Measurements from ENCODE around the gene GPR153.
"Not testable (repeated sequence)": the region's sequence is repeated elsewhere in the genome, so short reads cannot be mapped to it uniquely, and the experiment has no call there.

The GPR153 gene

DNA sequence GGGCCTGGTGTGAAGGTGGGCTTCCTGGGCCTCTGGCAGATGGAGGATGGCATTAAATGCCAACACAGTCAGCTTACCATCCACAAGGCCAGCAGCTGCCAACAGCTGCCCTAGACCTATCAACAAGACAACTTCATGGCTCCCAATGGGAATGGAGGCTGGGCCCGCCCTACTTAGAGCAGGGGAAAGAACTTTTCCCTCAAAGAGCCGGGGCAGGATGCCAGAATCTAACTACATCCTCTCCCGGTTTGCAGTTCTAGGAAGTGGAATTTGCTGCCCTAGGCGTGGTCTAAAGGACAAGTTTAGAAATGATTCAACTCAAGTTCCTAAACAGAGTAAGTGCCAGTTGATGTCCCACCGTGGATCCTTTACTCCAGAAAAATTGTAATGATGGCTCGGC lies 38.3 kb downstream of the GPR153 start:
- DNase-seq = no peak

DNA sequence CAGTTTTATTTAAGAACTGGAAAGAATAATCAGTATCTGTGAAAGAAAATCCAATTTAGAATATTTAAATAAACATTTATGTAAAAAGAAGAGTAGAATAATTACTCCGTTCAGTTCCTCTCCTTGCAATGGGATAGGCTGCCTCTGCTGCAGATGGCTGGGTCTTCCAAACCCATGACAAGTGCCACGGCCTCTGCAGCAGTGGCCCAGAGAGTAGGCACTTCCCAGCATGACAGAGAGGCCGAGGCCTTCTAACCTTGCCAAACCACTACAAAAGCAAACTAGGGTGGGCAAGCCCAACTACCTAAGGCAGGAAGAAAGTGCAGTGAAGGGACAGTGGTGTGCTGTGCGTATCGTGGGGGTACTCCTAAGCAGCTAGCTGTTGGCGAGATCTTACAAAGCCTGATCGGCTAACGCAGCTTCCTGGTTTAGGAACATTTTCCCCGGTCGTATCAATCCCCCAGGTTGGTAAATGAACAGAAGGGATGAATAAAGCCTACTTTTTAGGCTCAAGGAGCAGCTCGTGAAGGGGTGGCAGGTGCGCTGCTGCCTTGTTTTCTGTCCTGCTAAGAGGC lies 39.6 kb downstream of the GPR153 start:
- no peak for DNase-seq

DNA sequence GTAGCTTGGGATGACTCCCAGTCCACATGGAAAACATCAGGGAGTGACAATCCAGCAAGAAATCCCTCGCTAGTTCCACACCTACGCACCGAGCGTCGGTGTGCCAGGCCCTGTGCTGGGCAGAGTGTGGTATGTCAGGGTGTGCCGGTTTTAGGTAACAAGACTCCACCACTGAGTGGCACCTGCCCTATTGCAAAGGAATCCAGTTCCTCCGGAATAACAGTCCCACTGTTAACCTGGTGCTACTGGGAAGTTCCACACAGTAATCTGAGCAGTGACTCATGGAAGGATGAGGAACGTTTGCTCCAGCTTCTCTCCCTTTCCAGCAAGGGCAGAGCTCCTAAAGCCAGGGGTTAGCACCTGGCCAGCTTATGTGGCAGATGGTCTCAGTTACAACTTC lies 40.7 kb downstream of the GPR153 start:
- DNase-seq = no peak

DNA sequence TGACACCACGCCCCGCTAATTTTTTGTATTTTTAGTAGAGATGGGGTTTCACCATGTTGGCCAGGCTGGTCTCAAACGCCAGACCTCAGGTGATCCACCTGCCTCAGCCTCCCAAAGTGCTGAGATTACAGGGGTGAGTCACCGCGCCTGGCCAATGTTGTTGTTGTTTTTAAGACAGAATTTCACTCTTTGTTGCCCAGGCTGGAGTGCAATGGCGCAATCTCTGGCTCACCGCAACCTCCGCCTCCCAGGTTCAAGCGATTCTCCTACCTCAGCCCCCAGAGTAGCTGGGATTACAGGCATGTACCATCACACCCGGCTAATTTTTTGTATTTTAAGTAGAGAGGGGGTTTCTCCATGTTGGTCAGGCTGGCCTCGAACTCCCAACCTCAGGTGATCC lies 41.3 kb downstream of the GPR153 start:
- not testable (repeated sequence) for DNase-seq

DNA sequence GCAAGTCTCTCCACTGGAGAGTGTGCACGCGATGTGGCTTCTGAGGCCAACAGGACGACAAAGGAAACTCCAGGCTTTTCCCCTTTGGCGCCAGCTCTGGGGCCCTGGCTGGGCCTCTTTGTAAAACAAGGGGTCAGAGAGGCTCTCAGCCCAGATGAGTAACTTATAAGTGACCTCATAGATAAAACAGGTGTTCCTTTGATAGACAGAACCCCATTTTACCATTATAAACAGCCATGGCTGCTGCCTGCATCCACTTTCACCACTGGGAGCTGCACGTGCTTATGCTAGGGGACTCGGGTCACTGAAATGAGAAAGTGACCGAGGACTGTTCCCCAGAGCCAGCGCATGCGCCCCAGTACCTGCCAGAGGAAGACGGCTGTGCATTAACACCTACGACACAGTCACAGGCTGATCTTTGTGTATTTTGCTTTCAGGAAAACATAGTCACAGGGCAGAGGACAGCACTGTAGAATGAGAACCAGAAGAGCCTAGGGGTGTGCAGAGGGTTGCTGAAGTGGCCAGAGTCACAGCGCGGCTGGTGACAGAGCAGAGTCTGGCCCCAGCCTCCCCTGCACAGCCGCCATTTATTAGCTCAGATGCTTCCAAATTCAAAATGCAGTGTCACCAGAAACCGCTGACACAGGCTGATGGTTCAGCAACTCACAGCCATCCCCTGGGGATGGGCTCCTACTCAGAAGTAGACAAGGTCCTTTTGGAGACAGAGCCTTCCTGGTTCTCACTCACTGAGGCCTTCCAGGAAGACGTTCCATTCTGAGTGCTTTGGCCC lies 42.3 kb downstream of the GPR153 start:
- no peak for DNase-seq

DNA sequence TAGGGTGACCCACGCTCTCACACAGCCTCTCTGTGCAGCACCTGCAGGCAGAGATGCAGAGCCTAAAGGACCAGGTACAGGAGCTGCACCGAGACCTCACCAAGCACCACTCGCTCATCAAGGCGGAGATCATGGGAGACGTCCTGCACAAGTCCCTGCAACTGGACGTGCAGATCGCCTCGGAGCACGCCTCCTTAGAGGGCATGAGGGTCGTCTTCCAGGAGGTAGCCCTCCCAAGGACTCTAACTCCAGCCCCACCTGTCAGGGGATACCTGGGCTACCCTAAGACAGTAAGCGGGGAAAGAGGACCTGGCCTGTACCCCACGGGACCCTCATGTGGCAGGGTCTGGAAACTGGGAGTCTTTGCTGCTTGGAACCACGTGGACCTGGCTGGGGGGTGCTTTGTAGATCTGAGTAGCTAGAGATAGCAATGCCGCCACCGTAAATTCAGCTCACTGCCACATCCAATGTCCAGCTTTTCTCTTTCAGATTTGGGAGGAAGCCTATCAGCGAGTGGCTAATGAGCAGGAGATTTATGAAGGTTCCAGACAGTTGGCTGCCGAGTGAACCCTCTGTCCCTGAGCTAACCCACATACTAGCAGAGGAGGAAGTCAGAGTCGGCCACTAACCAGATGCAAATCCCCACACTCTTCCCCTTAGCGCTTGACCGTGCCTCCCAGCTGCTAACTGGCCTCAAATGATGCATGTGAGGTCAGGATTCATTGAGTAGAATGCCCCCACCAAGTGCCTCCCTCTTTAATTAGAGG lies 48.5 kb downstream of the GPR153 start:
- DNase-seq = peak; percentile 65

DNA sequence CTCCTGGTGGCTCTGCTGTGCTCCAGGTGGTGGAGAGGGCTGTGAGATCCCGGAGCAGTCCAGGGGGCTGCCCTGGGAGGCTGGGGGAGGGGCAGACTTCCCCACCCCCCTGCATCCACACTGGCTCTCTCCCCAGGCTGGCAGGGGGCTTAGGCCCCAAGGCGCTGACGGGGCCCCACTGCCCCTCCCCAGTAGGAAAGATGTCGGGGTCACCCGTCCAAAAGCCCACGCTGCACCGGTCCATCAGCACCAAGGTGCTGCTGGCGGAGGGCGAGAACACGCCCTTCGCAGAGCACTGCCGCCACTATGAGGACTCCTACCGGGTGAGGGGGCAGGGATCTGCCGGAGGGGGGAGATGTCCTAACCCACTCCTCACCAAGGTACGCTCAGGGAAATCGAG lies 49.2 kb downstream of the GPR153 start:
- DNase-seq = no peak

DNA sequence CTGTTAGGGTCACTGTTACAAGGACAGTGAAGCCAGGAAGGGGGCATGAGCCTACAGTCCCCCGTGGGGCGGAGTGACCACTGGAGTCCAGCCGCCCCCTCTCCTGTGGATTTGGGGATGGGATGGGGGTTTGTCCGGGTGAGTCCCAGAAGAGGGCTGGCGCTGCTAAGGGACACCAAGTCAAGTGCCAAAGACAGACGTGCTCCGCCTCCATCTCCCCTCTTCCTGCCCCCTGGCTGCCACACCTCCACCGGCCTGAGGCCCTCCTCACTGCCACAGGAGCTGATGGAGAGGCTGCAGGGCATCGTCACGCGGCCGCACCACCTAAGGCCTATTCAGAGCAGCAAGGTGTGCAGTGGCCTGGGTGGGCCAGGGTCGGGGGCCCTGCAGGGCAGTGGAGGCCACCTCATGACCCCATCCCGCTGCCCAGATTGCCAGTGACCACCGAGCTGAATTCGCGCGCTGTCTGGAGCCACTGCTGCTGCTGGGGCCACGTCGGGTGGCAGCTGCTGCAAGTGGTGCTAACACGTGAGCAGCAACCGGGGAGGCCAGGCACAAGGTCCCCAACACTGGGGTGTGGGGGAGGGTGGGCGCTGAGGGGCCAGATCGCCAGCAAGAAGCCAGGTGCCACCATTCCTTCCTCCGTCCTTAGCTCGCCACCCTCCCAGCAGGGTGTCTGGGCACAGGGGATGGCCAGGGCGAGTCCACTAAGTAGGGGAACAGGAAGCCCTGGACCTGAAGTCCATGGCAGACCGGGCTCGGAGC lies 50.1 kb downstream of the GPR153 start:
- no peak for DNase-seq

DNA sequence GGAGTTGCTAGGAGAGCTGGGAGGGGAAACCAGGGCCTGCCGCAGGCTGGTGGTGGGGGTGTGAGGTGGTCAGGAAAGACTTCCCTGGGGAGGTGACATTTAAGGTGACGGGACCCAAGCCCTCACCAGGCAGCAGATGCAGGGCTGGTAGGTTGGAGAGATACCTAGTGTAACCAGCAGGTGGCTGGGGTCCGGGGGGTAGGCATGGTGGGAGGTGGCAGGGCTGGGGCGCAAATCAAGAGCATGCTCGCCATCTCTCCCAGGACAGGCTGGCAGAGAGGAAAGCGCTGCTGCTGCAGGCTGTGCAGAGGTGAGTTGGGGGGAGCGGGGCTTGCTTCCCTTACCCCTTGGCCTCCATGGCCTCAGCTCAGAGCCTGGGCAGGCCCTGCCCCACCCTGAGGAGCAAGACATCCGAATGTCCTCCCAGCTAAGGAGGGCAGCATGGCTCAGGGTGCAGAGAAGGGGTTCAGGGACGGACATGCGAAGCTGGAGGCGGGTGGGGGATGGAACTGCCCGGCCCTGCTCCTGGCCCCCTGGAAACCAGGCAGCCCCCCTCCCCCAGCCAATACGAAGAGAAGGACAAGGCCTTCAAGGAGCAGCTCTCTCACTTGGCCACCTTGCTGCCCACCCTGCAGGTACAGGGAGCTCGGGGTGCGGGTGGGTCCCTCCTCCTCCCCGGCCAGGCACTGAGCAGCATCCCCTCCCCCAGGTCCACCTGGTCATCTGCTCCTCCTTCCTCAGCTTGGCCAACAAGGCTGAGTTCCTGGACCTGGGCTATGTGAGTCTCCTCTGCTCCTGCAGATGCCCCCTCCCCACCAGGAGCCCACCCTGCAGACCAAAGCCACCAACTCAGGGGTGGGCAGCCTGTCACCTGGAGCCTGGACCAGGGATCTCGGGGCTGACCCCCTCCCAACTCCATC lies 51.0 kb downstream of the GPR153 start:
- peak; percentile 62 for DNase-seq

DNA sequence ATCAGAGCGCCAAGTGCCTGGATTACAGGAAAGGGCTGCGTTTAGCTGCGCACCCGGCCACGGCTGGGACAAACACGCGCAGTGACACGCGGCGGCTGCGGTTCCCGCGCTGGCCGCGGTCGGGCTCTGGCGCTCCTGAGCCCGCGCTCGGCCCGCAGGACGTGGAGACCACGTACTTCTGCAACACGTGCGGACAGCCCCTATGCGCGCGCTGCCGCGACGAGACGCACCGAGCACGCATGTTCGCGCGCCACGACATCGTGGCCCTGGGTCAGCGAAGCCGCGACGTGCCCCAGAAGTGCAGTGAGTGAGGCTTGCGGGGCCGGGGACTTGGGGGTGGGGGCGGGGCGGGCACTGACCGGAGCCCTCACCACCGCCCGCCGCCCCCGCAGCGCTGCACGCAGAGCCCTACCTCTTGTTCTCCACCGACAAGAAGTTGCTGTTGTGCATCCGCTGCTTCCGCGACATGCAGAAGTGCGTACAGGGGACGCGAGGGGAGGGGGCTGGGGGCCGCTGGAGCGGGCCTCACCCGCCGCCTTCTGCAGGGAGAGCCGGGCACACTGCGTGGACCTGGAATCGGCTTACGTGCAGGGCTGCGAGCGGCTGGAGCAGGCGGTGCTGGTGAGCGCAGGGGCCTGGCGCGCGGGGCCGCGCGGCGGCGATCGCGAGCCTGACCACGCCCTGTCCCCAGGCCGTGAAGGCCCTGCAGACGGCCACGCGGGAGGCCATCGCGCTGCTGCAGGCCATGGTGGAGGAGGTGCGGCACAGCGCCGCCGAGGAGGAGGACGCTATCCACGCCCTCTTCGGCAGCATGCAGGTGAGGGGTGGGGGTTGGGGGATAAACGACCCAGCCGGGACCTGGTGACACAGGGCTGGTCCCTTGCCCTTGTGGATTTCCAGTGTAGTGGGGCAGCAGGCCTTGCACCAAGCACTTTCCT lies 51.9 kb downstream of the GPR153 start:
- peak; percentile 73 for DNase-seq

DNA sequence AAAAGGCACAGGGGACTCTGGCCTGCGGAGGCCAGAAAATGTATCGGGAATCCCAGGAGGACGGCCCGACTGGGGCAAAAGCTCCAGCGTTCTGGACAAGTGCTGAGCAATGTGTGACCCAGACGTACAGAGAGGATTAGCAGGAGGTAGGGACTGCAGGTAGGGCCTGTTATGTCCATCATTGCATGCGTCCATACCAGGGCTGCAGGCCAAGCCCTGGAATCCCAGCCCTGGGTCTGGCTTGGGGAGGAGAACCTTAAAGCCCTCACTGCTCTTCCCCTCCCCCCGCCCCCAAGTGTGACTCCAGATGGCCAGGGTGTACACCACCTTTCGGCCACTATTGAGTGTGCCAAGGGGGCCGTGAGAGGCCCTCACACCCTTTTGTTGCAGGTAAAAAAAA lies 53.0 kb downstream of the GPR153 start:
- no peak for DNase-seq

DNA sequence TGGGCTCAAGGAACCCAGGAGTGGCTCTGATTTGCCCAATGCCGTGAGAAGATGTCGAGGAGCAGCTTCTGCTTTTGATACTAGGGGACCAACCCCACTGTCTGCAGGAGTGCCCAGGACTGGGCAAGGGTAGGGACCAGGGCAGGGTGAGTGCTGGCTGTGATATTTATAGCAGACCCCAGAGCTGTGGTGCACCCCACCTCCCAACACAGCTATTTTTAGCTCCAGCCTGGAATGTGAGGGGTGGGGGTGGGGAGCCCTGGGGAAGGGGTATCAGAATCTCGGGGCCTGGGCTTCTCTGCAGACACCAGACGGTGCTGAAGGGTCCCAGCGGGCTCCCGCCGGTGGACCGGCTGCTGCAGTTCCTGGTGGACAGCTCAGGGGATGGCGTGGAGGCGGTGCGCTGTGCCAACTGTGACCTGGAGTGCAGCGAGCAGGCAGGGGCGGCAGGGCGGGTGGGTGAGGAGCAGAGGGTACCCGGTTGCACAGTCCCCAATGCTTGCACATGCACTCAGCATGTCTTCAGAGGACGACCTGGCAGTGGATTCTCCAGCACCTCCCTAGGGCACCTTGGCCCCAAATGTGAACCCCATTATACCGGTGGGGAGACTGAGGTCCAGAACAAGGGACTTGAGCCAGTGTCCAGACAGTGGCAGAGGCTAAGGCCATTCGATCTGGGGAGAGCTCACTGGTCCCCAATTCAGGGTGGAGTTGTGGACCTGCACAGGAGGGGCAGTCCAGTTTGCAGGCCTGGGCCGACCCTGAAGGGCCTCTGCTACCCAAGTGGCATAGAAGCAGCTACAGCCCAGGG lies 53.6 kb downstream of the GPR153 start:
- no peak for DNase-seq

DNA sequence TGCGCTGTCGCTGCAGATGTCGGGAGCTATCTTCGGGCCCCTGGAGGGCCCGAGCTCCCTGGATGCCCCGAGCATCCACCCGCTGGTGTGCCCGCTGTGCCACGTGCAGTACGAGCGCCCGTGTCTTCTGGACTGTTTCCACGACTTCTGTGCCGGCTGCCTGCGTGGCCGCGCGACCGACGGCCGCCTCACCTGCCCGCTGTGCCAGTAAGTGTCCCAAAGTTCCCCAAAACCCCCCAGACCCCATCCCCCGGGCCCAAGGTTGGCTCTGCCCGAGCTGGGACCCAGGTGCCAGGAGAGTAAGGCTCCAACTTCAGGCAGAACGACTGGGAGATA lies 54.4 kb downstream of the GPR153 start:
- DNase-seq = no peak

DNA sequence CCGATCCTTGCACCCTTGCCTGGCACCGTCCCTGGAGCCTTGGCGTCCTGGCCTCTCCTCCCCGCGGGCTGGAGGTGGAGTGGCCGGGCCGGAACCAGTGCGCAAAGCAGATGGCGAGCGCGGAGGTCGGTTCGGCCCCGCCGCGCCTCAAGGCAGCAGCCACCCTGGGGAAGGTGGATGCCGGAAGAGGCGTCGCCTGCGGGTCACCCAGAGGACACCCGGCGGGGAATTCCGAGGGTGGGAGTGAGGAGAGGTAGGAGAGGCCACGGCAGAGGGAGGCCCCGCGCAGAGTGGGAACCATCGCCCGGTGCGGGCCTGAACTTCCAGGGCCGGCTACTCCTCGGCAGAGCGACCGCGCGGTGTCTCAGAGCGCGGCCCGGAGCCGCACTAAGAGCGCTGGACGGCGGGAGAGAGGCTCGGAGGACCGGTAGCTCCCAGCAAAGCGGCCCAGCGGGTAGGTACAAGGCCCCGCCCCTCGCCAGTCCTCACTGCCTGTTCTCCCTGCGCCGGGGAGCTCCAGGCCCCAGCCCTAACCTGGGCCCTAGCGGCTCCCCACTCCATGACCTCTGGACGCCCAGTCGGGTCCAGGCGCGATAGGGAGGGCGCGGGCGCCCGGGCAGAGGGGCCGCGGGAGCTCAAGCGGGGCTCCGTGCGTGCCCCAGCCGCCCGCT lies 54.9 kb downstream of the GPR153 start, which contains the start of gene RNF207:
Gene RNF207, plus strand, starts transcription at position 271 of the 671 bp plus-strand sequence. CDS start 417 bp downstream, outside the sequence.
- DNase-seq = peak; percentile 60

DNA sequence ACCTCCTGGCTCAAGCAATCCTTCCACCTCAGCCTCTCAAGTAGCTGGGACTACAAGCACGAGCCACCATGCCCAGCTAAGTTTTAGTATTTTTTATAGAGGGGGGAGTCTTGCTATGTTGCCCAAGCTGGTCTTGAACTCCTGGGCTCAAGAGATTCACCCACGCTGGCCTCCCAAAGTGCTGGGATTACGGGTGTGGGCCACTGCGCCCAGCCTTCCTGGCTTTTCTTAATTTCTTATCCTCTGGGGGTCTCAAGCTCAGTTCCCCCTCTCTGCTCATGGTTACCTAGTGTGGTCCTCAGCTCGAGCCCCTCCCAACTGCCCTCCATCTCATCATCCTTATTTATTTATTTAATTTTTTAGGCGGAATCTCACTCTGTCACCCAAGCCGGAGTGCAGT lies 58.6 kb downstream of the GPR153 start:
- no peak for DNase-seq

DNA sequence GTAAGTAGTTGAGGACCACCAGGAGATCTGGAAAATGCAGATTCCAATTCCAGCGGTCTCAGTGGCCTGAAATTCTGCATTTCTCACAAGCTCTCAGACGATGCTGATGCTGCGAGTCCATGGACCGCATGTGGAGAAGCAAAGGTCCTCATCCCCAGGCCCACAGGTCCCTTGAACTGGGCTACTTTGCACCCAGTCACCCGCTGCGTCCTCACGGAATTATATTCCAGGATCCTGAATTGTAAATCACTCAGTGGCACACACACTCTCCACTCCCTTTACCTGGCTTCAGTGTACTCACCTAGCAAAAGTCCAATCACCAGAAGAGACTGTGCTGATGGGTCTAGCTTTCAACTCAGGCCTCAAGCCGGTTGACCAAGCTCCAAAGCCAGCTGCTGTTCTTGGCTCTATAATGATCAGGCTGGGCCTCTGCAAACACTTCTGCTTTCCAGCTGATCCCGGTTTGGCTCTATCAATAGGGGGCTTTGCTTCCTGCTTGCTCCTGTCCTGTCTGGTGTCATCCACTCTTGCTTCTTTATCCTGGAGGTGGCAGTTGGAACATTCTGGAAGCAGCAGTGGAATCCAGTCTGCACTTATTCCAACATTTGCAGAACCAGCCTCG lies 60.6 kb downstream of the GPR153 start:
- DNase-seq = no peak

DNA sequence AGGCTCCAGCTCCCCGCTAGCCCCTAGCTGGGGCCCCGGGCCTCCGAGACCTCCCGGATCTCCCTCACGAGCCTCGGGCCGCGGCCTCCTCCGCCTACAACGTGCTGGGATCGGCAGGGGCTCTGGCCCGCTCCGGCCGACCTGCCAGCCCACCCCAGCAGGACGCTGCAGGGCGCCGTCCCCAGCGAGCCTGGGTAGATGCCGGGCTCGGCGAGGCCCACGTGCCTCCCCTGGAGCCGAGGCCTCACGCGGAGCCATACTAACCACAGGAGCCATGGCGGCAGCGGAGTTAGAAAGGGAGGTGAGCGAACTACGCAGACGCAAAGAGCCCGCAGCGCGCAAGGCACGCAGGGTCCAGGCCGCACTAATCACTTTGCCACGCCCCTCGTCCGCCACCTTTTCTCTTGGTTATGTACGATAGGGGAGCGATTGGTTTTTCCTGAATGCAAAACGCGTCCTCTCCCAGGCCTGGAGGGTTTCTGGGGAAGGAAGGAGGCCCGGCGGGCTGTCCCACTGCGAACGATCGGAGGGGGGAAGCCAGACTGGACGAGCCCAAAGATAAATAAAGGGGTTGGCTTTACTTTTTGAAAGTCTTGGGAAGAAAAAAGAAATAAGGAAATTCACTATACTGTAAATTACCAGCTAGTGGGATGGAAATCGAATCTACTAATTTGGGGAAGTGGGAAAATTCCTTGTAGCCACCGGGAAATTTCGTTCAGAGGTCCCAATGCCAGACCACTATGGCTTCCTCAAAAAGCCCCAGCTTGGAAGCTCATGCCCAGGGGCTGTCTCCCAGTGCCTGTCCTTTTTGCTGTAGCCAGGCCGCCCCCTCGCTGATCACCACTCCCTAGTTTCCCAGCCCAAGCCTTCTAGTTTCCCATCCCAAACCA lies 61.4 kb downstream of the GPR153 start, which contains the start of gene RPL22:
Gene RPL22, minus strand, starts transcription at position 298 of the 890 bp plus-strand sequence. Its CDS starts 22 bp downstream, at position 276.
- DNase-seq = peak; percentile 100
